Islet of Langerhans (tissue), 1 donor: ENCODE measurements around the gene CPNE4.
"Not testable (repeated sequence)": the region's sequence is repeated elsewhere in the genome, so short reads cannot be mapped to it uniquely, and the experiment has no call there.

Source experiments
- FAIRE-seq: peaks from one replicate; lab custom pipeline; 2011; peaks lifted over from hg19 to GRCh38; lab: Jason Lieb, UNC

Gene CPNE4

GRCh38 chr3:131957980-131958379 is 76.8 kb downstream of the CPNE4 start:
- no peak for FAIRE-seq

GRCh38 chr3:131957511-131957910 is 77.3 kb downstream of the CPNE4 start:
- FAIRE-seq, result no peak

DNA sequence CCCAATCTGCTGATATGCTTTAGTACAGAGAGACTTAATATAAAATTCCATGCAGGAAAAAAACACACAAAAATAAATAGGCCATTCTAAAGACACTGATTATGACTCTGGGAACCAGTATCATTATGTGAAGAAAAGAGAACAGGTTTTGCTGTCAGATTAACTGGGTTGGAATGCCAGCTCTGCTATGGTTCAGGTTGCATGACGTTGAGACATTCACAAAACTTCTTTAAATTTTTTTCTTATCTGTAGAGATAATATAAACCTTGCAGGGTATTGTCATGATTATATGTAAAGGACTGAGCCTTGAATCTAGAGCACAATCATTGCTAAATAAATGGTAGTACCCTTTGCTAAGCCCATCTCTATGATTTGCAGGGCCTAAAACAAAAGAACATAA is 86.0 kb downstream of the CPNE4 start:
- FAIRE-seq, result no peak

DNA sequence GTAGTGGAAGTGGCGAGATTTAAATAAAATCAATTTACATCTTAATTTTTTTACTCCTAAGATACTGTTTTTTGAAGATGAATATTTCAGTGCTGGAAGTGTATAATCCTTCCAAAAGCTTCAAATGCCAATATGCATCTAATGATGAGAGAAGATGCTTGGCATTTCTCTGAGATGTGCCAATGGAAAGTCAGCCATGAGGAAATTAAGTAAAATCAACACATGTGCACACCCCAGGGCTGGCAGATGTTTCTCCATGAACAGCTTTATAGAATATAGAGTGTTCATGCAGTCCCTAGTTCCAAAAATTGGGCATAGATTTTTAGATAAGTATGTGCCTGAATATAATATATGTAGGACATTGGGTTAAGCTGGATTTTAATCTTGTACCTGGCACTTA is 90.1 kb downstream of the CPNE4 start:
- no peak for FAIRE-seq

DNA sequence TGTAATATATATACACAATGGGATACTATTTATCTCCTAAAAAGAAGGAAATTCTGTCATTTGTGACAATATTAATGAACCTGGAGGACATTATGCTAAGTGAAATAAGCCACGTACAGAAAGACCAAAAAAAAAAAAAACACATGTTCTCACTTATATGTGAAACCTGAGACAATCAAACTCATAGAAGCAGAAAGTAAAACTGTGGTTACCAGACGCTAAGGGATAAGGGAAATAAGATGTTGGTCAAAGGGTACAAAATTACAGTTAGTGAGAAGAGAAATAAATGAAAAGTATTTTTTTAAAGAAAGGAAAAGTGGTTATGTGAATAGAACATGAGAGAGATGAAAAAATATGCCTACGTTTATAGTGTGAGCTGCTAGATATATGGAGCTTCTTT is 101.1 kb downstream of the CPNE4 start:
- FAIRE-seq, result no peak

DNA sequence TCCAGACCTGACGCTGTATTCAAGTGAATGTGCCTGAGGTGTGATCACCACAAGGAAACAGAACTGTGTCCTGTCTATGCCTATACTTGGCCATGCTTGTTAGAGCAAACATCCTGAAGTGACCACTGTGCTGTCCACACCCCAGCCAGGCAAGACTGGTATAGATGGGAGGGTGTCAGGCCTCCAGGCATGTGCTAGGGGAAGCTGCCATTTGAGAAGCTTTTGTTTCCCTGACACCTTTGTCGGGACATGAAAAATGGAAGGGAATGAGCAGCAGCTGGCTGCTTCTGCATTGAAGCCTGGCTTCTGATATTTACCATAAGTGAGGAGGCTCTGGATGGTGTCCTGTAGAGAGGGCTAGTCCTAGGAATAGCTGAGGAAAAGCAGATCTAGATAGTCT is 106.2 kb downstream of the CPNE4 start:
- no peak for FAIRE-seq

DNA sequence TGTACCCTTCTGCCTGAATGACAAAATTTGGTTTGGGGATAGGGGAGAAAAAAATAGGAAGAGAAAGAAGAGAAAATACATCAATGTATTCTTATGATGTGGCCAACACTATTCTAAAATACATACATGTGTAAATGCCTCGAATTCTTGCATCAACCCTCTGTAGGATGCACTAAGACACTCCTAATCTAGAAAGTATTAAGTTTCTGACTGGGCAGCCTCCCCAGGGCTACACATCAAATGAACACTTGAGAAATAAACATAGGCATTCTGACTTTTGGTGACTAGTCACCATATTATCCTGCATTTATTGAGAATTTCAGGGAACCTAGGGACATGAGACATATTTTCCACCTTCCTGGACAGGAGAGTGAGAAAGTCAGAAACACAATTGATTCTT is 109.2 kb downstream of the CPNE4 start:
- FAIRE-seq, result no peak

GRCh38 chr3:131922356-131922755 is 112.5 kb downstream of the CPNE4 start:
- FAIRE-seq, result no peak

- no peak for FAIRE-seq
Observed at GRCh38 chr3:131917006-131917405, 117.8 kb downstream of the CPNE4 start.

- FAIRE-seq, result no peak
Observed at GRCh38 chr3:131914090-131914691, 120.6 kb downstream of the CPNE4 start.

GRCh38 chr3:131912255-131912654 is 122.6 kb downstream of the CPNE4 start:
- no peak for FAIRE-seq

- FAIRE-seq, result peak; percentile 13
Observed at GRCh38 chr3:131907796-131908195, 127.0 kb downstream of the CPNE4 start.

- no peak for FAIRE-seq
Observed at GRCh38 chr3:131903988-131904415, 130.8 kb downstream of the CPNE4 start.

DNA sequence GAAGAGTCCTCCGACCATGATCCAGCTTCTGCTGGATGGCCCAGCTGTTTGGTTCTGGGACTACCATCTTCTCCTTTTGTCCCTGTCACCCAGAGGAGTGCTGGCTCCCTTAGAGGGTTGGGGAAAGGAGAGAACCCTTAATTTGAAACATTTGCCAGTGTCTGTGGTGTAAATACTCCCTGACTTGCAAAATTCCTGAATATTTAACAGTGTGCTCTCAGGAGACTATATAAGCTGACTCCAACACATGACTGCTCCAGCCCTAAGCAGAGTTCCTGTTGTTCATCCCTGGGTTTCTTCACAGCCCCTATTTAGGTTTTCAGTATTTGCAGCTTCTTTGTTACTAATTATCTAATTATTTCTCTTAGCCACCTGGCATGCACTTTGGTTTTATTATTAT is 133.1 kb downstream of the CPNE4 start:
- no peak for FAIRE-seq

- FAIRE-seq, result no peak
Observed at GRCh38 chr3:131900891-131901290, 133.9 kb downstream of the CPNE4 start.

- FAIRE-seq, result no peak
Observed at GRCh38 chr3:131899021-131899420, 135.8 kb downstream of the CPNE4 start.

GRCh38 chr3:131898346-131898745 is 136.5 kb downstream of the CPNE4 start:
- no peak for FAIRE-seq

- FAIRE-seq, result no peak
Observed at GRCh38 chr3:131896285-131896684, 138.5 kb downstream of the CPNE4 start.

- no peak for FAIRE-seq
Observed at GRCh38 chr3:131895766-131896165, 139.0 kb downstream of the CPNE4 start.

DNA sequence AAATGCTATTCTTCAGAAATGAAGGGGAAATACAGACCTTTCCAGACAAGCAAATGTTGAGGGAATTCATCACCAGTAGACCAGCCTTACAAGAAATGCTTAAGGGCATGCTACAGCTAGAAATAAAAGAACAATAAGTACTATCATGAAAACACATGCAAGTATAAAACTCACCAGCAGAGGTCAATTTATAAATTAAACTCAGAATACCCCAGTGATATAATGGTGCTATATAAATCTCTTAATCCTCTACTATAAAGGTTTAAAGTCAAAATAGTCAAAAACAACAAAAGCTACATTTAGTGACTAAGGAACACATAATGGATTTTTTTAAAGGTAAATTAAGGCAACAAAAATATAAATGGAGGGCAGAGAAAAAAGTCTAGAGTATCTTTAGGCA is 142.5 kb downstream of the CPNE4 start:
- no peak for FAIRE-seq

- FAIRE-seq, result not testable (repeated sequence)
Observed at GRCh38 chr3:131885871-131886270, 148.9 kb downstream of the CPNE4 start.

GRCh38 chr3:131883711-131884407 is 151.0 kb downstream of the CPNE4 start:
- FAIRE-seq, result no peak

DNA sequence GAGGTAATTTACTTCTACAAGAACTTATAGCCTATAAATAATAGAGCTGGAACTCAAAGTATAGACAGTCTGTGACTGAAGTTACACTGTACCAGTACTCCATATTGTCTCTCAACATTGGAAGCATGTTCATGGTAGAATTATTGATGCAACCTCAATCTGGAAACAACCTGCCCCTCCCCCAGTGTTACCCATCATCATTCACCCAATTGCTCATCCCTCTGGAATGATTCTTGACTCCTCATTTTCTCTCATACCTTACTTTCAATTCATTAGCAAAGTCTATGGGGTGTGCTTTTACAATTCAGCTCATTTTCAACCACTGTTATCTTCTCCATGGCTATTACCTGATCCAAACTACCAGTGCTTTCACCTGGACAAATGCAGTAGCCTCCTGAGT is 151.7 kb downstream of the CPNE4 start:
- no peak for FAIRE-seq

- FAIRE-seq, result no peak
Observed at GRCh38 chr3:131881777-131882176, 153.0 kb downstream of the CPNE4 start.
